Activated naive CD8-positive, alpha-beta T cell treated with anti-CD3 and anti-CD28 coated beads, Interleukin-2, amount 50 U/mL, for 24 hours (primary cell): ENCODE results near the gene BSG.

ENCODE experiments used
- ATAC-seq: fragments of 150-1000 bp; cut with Tn5 transposase; one replicate; pipeline ENCODE4 v1.10.0; 2021
- DNase-seq: peaks from one replicate; pipeline ENCODE4 v3.0.0; 2021
- H3K27ac Mint-ChIP-seq: one replicate; pipeline ENCODE4 v1.8.0; 2021; ENCODE audit warnings: mild to moderate bottlenecking, mixed read lengths
- H3K27me3 Mint-ChIP-seq: one replicate; pipeline ENCODE4 v1.8.0; 2021; ENCODE audit warnings: mixed read lengths
- H3K36me3 Mint-ChIP-seq: one replicate; pipeline ENCODE4 v1.8.0; 2021; ENCODE audit warnings: low read depth, mixed read lengths
- H3K4me1 Mint-ChIP-seq: one replicate; pipeline ENCODE4 v1.8.0; 2021; ENCODE audit warnings: mixed read lengths
- H3K4me3 Mint-ChIP-seq: one replicate; pipeline ENCODE4 v1.8.0; 2021; ENCODE audit warnings: mild to moderate bottlenecking, moderate library complexity, mixed read lengths
- H3K9me3 Mint-ChIP-seq: one replicate; pipeline ENCODE4 v1.8.0; 2021; ENCODE audit warnings: mixed read lengths

The BSG gene

DNA sequence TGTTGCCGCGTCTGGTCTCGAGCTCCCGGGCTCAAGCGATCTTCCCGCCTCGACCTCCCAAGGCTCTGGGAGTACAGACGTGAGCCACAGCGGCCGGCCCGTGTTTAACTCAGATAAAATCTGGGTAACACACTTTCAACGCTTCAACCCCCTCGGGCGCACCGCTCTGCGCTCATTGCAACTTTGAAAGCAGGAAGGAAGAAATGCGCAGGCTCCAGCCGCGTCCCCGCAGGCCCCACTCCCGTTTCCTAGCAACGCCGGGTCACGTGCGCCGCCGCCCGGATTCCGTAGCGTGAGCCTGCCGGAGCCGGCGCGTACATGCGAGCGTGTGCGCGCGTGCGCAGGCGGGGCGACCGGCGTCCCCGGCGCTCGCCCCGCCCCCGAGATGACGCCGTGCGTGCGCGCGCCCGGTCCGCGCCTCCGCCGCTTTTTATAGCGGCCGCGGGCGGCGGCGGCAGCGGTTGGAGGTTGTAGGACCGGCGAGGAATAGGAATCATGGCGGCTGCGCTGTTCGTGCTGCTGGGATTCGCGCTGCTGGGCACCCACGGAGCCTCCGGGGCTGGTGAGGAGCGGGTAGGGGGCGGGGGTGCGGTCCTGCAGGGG, at the start of gene BSG:
Gene BSG, plus strand, starts transcription at position 457 of the 603 bp plus-strand sequence. Its CDS starts 39 bp downstream, at position 496.
- ATAC-seq (peak; percentile 80), DNase-seq (peak; percentile 99)
- H3K27ac Mint-ChIP-seq: peak within 1 kb of the TSS; percentile 99
- peaks cover 6% of the 10 kb centered on the region for H3K27me3 Mint-ChIP-seq
- no peaks in the 10 kb centered on the region for H3K9me3 Mint-ChIP-seq
- H3K4me3 Mint-ChIP-seq: peak within 1 kb of the TSS; percentile 94
- H3K36me3 Mint-ChIP-seq: peaks cover 11% of the 10 kb centered on the region
- peaks cover 41% of the 10 kb centered on the region for H3K4me1 Mint-ChIP-seq

DNA sequence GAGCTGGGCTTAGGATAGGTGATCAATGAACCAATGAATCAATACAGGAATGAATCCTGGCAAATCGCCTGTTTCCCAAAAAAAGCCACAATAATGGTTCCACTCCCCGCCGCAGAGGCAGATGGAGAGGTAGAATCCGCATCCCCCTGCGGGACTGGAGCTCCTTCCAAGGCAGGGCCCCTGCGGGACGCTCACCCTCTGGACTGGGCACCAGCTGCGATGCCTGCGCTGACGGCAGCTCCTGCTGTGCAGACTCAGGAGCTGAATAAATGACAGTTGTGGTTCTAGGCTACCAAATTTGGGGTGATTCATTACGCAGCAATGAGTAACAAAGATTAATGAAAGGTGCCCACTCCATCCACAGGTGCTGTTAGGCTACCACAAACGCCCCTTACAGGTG, 49.7 kb upstream of the BSG start:
- no peak overlapping the region for H3K27ac Mint-ChIP-seq
- H3K4me3 Mint-ChIP-seq: no peak overlapping the region
- H3K9me3 Mint-ChIP-seq: no peaks in the 10 kb centered on the region
- H3K4me1 Mint-ChIP-seq: peaks cover 3% of the 10 kb centered on the region
- no peaks in the 10 kb centered on the region for H3K36me3 Mint-ChIP-seq
- no peak for DNase-seq
- ATAC-seq: no peak
- H3K27me3 Mint-ChIP-seq: peaks cover 2% of the 10 kb centered on the region

DNA sequence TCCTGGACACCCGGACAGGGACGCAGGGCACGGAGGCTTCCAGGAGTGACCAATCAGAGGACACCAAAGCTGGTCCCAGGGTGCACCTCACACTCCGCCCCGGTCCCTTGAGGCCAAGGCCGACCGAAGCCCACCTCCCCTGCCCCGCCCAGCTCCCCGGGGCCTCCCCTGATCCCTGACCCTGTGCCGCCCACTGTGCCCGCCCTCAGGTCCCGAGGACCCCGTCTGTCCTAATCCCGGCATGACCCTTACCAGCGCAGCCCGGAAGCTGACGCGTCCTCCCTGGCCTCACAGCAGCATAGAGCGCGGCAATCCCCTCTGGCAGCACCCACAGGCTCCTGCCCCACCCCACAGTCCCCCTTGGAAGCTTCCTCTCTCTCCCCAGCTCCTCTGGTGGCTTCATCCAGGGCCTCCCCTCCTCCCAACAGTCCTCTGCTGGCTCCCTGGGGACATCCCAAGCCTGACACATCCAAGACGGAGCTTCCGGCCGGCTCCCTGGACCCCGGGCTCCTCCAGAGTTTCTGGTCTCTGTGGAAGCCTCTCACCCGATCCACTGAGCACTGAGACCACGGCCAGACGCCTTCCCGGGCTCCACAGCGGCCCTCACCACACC, 48.2 kb upstream of the BSG start:
- H3K9me3 Mint-ChIP-seq: no peaks in the 10 kb centered on the region
- ATAC-seq (peak; percentile 28), DNase-seq (no peak)
- no peak overlapping the region for H3K27ac Mint-ChIP-seq
- H3K36me3 Mint-ChIP-seq: no peaks in the 10 kb centered on the region
- H3K27me3 Mint-ChIP-seq: peaks cover 4% of the 10 kb centered on the region
- peaks cover 3% of the 10 kb centered on the region for H3K4me1 Mint-ChIP-seq
- no peak overlapping the region for H3K4me3 Mint-ChIP-seq

DNA sequence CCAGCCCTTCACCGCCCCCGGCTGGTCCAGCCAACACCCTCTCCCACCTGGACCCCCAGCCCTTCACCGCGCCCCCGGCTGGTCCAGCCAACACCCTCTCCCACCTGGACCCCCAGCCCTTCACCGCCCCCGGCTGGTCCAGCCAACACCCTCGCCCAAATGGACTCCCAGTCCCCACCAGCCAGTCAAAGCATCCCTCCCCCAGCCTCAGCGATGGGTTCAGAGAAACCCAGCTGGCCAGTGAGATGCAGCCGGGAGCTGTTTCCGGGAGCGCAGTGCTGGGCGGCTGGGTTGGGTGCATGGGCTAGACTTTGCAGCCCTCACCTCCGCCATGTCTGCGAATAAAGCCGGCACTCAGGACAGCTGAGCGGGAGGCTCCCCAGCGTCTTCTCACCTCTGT, 47.4 kb upstream of the BSG start:
- Mint-ChIP-seq H3K4me1 (peaks cover 4% of the 10 kb centered on the region), H3K27ac (no peak overlapping the region), H3K27me3 (peaks cover 4% of the 10 kb centered on the region), H3K36me3 (no peaks in the 10 kb centered on the region), H3K4me3 (no peak overlapping the region), H3K9me3 (no peaks in the 10 kb centered on the region)
- DNase-seq (no peak), ATAC-seq (no peak)

DNA sequence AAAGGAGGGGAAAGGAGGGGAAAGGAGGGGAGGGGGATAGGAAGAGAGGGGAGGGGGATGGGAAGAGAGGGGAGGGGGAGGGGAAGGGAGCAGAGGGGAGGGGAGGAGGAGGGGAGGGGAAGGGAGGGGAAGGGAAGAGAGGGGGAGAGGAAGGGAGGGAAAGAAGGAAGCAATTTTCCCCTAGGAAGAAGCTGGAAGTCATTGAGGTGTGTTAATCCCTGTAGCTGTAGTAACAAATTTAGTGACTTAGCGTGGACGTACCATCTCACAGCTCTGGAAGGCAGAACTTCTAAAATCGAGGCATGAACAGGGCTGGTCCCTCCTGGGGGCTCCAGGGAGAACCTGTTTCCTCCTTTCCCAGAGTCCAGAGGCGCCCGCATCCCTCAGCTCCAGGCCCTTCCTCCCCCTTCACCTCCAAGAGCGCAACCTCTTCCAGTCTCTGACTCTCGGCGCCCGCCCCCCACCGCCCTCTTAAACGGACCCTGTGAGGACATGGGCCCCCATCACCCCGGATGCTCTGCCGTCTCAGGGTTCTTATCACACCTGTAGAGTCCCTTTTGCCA, 46.5 kb upstream of the BSG start:
- no peaks in the 10 kb centered on the region for H3K9me3 Mint-ChIP-seq
- peaks cover 10% of the 10 kb centered on the region for H3K4me1 Mint-ChIP-seq

DNA sequence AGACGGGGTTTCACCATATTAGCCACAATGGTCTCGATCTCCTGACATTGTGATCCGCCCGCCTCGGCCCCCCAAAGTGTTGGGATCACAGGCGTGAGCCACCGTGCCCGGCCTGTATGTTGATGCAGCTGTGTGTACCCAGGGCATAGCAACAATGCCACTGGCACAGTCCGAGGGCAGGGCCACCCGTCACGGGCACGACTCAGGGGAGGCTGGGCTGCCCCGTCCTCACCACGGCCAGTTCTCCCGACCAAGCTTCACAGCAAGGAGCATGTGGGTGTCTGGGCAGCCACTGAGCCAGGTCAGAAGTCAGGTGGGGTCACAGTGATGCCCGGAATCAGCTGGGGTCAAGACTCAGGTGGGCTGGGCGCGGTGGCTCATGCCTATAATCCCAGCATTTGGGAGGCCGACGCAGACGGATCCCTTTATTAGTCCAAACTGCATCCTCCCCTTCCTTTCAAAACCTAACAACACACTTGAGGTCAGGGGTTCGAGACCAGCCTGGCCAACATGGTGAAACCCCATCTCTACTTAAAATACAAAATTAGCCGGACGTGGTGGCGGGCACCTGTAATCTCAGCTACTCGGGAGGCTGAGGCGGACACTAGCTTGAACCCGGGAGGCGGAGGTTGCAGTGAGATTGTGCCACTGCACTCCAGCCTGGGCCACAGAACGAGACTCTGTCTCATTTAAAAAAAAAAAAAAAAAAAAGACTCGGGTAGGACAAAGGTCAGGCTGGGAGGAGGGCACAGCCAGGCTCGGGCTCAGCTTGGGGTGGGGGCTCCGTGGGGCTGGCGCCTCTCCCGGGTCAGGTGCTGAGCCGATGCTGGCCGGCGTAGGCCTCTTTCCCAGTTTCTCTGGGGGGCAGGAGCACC, 42.0 kb upstream of the BSG start:
- Mint-ChIP-seq H3K4me3 (peak overlapping the region; percentile 83), H3K27me3 (peaks cover 4% of the 10 kb centered on the region), H3K36me3 (no peaks in the 10 kb centered on the region), H3K9me3 (no peaks in the 10 kb centered on the region), H3K4me1 (peaks cover 24% of the 10 kb centered on the region), H3K27ac (peak overlapping the region; percentile 86)
- no peak for DNase-seq
- no peak for ATAC-seq

More for the DNA sequence above, 46.5 kb upstream of the BSG start:
- Mint-ChIP-seq H3K27ac (no peak overlapping the region), H3K4me3 (no peak overlapping the region), H3K27me3 (peaks cover 4% of the 10 kb centered on the region), H3K36me3 (no peaks in the 10 kb centered on the region)
- no peak for DNase-seq
- ATAC-seq: no peak

DNA sequence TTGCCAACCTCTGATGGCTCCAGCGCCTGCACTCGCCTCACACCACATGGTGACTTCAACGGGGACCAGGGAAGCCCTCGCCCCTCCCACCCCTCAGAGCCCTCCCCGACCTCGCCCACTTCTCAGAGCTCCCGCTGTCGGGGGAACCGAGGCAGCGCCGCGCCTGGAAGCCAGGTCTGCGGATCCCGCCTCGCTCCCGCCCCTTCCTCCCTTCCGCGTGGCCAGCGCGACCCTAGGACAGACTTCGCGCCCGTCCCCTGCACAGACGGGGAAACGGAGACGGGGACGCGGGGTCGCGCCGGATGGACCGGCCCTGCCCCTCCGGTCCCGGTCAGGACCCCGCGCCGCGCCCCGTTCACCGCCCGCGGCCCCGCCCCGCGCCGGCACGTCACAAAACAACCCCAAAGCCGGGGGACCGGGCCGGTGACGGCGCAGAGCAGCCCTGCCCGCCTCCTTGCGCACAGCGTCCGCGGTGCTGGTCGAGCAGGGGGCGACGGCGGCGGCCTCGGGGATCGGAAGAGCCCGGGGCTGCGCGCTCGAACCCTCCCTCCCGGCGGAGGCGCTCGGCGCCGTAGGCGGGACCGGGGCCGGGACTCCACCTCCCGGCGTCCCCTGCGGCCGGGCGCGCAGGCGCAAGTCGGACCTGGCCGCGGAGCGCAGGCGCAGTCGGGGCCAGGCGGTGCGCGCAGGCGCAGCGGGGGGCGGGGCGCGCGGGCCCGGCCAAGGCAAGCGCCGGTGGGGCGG, 41.2 kb upstream of the BSG start:
- Mint-ChIP-seq H3K4me3 (peak overlapping the region; percentile 83), H3K27me3 (peaks cover 4% of the 10 kb centered on the region), H3K9me3 (no peaks in the 10 kb centered on the region), H3K4me1 (peaks cover 24% of the 10 kb centered on the region), H3K27ac (peak overlapping the region; percentile 86), H3K36me3 (no peaks in the 10 kb centered on the region)
- ATAC-seq (peak; percentile 77), DNase-seq (peak; percentile 93)

DNA sequence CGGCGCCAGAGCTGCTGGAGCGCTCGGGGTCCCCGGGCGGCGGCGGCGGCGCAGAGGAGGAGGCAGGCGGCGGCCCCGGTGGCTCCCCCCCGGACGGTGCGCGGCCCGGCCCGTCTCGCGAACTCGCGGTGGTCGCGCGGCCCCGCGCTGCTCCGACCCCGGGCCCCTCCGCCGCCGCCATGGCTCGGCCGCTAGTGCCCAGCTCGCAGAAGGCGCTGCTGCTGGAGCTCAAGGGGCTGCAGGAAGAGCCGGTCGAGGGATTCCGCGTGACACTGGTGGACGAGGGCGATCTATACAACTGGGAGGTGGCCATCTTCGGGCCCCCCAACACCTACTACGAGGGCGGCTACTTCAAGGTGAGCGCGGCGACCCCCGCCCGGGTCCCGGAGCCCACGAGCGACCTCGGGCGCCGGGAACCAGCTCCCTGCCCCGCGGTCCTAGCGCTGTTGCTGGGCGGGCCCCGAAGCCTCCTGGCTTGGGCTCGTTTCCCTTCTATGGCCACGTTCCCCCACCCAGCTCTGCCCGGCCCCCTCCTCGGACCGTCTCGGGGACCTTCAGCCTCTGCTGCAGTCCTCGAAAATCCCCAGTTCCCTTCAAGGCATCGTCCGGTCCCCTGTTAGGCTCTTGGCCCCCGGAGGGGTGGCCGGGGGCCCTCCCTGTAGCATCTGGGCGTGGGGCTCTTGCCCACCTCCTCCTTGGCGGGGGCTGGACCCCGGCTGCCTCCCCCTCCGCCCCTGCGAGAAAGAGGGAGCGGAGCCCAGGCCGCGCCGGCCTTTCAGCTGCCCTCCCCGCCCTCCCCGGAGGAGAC, 40.4 kb upstream of the BSG start, which contains the start of gene CDC34:
Gene CDC34, plus strand, starts transcription at position 8 of the 808 bp plus-strand sequence. Its CDS starts 172 bp downstream, at position 180.
- no peaks in the 10 kb centered on the region for H3K36me3 Mint-ChIP-seq
- no peaks in the 10 kb centered on the region for H3K9me3 Mint-ChIP-seq
- peaks cover 3% of the 10 kb centered on the region for H3K27me3 Mint-ChIP-seq
- peak within 1 kb of the TSS; percentile 86 for H3K27ac Mint-ChIP-seq
- peaks cover 24% of the 10 kb centered on the region for H3K4me1 Mint-ChIP-seq
- DNase-seq (no peak), ATAC-seq (peak; percentile 15)
- peak within 1 kb of the TSS; percentile 87 for H3K4me3 Mint-ChIP-seq

DNA sequence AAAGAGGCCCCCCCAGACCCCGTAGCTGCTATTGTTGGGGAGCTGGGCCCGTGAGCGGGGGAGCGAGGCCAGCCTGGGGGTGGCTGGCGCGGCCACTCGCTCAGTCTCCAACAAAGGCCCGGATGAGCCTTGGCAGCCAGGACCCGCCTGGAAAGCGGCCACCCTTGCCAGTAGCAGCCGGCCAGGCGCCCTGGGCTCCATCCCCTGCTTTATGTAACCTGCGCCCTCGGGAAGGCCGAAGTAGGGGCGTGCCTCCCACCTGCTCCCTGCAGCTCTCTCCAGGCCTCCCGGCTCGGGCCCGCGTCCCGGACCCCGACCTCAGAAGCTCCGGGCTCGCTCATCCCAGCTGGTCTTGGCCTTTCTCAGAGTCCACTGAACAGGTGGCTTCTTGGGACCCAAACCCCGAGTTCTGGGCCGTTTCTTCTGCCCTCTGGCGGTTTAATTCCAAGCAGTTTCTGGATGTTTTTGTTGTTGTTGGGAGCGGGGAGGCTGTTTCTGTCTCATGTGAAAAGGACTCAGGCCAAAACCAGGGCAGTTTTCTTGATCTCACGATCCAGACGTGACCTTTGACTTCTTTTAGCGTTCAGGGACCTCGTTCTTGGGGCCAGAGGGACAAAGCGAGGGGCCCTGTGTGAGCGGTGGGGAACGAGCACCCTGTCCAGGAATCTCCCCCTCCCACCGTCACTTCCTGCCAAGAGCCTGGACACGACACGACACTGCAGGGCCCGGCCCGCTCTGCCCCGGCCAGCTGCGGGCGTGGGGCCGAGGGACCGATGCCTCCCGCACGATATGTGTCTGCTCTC, 39.6 kb upstream of the BSG start:
- no peaks in the 10 kb centered on the region for H3K36me3 Mint-ChIP-seq
- no peaks in the 10 kb centered on the region for H3K9me3 Mint-ChIP-seq
- DNase-seq (peak; percentile 41), ATAC-seq (no peak)
- peaks cover 3% of the 10 kb centered on the region for H3K27me3 Mint-ChIP-seq
- H3K4me1 Mint-ChIP-seq: peaks cover 24% of the 10 kb centered on the region
- peak overlapping the region; percentile 69 for H3K27ac Mint-ChIP-seq
- H3K4me3 Mint-ChIP-seq: peak overlapping the region; percentile 87

DNA sequence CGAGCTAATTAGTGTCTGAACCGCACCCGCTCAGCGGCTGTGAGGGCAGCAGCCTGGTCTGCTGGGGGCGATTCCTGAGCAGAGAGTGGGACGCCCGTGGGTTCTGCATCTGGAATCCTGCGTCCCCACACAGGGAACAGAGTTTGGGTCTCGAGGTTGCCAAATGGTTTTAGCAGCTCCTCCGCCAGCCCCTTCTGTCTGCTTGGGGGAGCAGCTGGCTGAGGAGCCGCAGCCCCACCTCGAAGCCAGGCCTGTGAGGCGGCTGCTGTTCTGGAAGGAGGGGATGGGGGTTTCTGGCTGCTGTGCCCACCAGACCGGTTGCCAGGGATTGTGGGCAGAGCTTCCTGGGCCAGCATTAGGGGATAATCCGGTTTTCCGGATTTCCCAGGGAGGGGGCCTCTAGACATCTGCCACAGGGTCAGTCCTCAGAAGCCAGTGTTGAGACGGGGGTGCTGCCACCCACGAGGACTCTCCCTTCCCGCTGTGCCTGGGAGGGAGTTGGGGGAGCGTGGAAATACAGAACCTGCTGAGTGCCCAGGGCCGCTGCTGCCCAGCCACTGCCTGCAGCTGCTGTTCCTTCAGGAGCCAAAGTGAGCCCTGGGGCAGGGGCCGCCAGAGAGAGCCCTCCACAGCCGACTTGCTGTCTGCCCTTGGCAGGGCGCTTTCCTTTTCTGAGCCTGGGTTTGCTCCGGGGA, 38.9 kb upstream of the BSG start:
- DNase-seq: no peak
- no peak for ATAC-seq
- Mint-ChIP-seq H3K4me3 (peak overlapping the region; percentile 87), H3K4me1 (peaks cover 24% of the 10 kb centered on the region), H3K27ac (no peak overlapping the region), H3K27me3 (no peaks in the 10 kb centered on the region), H3K9me3 (no peaks in the 10 kb centered on the region), H3K36me3 (peaks cover 1% of the 10 kb centered on the region)

DNA sequence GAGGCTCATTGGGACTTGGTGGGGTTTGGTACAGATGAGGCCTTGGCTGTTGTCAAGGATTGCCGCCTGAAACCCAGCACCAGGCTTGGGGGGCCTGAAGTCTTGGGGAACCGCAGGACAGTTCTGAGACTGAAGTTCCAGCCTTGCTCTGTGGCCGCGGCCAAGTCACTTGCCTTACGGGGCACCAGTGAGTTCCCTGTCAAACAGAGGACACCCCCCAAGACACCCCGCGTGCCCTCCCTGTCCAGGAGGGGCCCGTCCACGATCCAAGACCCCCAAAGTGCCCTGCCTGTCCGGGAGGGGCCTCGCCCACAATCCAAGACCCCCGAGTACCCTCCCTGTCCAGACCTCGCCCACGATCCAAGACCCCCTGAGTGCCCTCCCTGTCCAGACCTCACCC, 38.3 kb upstream of the BSG start:
- no peak for ATAC-seq
- Mint-ChIP-seq H3K36me3 (peaks cover 3% of the 10 kb centered on the region), H3K27me3 (no peaks in the 10 kb centered on the region), H3K4me3 (peak overlapping the region; percentile 87), H3K27ac (no peak overlapping the region), H3K9me3 (no peaks in the 10 kb centered on the region), H3K4me1 (peaks cover 24% of the 10 kb centered on the region)
- no peak for DNase-seq

DNA sequence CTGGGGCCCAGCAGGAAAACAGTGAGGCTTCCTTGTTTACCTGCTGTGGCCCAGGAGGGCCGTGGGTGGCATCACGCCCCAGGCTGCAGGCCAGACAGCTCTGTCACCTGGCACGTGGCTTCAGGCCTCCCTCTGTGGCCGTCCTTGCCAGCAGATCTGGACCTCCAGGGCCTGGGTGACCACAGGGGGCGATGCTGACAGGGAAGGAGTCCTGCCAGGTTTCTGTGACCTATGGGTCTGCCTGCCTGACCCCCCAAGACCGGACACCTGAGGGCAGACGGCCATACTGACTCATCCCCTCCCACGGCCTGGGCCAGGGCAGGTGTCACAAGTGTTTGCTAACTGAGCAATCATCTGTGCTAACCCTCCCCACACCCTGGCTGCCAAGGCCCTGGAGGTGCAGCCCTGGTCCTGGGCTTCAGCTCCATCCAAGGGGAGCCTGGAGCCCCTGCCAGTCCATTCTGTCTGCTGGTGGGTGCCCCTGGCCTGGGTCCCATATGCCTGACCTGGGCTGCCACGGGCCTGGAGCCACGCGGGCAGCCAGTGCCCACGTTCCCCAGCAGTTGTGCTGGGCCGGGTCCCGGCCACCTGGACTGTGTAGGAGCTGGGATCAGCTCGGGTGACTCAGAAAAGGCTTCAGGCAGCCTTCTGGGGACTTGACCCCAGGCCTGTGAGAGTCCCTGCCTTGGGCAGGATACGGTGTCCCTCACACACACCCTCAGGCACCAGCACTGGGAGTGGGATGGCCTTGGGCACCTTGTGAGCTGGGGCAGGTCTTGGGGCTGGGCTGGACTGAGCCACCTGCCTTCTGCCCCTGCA, 37.2 kb upstream of the BSG start:
- DNase-seq (no peak), ATAC-seq (no peak)
- Mint-ChIP-seq H3K36me3 (peaks cover 3% of the 10 kb centered on the region), H3K27ac (no peak overlapping the region), H3K4me3 (no peak overlapping the region), H3K27me3 (no peaks in the 10 kb centered on the region), H3K9me3 (no peaks in the 10 kb centered on the region), H3K4me1 (peaks cover 21% of the 10 kb centered on the region)
